Eye (tissue), 1 donor: Measurements from ENCODE around the gene EPHB2.
"Not testable (repeated sequence)": the region's sequence is repeated elsewhere in the genome, so short reads cannot be mapped to it uniquely, and the experiment has no call there.

Experiments used
- DNase-seq: peaks from one replicate; pipeline ENCODE4 v3.0.0-alpha.2; 2015

The EPHB2 gene

DNA sequence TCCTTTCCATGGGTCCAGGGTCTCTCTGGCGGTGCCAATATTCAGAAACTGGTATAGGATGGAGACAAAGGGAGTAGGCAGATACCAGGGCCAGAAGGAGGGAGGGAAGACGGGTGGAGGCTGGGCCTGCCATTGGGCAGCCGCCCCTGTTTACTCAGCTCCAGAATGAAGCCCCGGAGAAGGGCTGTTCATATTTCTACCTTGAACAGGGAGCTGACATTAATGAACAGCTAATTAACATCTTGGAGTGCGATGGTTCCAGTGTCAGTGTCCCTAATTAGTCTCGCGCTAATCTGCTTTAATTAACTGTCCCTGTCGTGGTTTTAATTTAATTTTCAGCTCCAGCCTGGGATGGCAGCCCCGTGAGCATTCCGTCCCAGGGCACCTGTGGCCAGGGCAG, 113.8 kb downstream of the EPHB2 start:
- no peak for DNase-seq

DNA sequence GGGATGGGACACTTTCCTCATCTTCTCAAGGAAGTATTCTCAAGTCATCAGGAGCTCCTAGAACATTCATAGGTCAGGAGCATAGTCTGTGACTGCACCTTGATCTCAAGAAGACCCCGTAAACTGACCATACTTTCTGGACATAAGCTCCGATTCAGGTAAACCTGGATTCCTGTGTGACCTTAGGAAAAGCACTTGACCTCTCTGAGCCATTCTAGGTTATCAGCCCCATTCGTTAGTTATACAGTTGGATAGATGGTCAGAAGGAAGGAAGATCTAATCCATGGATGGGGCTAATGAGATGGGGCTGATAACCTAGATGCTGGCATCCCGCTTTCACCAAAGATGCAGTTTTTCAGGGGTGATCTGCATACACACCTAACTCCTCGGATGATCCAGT, 114.3 kb downstream of the EPHB2 start:
- no peak for DNase-seq

DNA sequence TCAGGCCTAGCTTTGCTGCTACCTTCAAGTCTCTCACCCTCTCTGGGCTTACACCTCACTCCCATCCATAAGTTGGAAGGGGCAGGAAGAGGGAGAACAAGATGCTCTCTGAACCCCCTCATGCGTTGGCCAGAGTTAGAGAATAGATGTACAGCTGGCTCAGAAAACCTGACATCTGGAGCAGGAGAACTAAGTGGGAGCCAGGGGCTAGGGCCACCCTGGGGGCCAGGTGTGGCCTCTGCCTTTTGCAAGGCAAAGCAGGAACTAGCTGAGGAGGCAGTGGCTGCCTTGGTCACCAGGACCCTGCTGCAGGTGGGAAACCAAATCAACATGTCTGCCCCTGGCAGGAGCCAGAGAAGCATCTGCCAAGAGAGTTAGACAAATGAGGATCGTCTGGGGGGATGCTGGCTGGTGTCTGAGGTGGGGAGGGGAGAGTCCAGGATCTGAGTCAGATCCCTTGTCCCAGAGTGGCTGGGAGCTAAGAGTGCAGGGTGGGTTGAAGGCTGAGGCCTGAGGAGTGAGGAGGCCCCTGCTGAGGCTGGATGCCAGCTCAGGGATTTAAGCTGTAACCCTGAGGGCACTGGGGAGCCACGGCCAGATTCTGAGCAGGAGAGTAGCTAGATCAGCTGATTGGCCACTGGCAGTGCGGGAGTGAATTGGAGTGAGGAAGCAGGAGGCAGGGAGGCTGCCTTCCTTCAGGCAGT, 115.0 kb downstream of the EPHB2 start:
- peak; percentile 37 for DNase-seq

DNA sequence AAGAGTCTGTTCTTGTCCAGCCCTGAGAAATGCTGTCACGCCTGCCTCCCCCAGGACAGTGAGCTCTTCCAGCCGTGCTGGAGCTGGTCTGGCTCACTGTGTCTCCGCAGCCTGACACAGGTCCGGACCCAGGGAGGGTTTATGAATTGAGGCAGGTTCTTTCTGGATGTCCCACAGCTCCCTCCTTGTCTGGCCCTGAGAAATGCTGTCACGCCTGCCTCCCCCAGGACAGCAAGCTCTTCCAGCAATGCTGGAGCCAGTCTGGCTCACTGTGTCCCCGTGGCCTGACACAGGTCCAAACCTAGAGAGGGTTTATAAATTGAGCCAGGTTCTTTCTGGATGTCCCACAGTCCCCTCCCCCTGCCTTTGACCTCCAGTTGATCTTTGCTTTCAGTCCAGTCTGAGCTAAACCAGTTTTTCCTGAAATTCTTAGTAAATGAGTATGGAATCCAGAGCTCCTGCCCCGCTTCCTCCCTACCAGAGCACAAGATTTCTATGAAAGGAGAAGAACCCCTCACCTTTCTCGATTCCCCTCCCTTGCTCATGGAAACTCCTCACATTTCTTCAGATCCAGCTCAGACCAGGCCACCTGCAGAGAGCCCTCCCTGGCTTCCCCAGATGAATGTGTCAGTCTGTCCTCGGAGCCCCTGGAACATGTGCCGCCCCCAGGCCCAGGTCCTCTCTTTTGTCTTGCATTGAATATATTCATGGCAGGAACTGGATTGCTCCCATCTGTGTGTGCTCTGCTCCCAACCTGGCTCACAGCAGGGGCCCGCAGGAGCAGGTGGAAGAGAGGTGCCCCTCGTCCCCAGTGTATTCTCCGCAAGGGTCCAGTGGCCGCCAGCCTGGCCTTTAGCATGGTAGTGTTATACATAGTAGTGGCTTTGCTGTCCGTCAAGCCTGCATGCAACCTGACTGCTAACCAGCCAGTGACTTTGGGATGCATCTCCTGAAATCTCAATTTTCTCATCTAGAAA, 116.3 kb downstream of the EPHB2 start:
- DNase-seq: peak; percentile 59

DNA sequence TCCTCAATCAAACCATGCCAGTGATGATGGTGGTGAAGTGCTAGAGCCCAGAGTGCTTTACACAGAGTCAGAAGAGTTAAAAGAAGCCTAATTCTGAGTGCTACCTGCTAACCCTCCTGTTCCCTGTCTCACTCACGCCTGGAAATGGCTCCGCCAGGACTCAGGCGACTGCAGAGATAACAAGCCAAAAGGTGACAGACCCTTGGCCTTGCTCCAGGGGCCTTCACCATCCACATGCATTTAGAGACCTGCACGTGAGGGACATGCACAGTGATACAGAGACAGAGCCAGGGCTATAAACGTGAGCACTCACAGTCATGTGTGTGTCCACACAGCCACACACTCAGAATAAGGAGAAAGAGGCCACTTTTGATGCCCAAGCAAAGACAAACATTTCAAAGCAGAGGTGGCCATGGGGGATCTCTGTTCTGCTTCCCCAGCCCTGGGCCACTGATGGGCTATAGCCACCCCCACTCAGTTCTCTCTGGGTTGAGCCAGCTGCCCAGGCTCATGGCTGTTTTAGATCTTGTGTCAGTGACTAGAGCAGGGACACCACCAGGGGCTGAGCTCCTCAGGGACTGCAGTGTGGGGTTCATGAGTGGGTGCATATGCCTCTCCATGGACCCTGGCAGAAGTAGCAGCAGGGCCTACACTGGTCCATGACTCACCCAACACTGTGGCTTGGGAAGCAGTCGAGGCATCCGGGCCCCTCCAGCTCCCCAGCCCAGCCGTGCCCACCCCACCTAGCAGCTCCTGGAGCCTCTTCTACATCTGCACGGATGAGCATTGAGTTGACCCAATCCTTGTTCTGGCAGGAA, 117.2 kb downstream of the EPHB2 start:
- DNase-seq: no peak

DNA sequence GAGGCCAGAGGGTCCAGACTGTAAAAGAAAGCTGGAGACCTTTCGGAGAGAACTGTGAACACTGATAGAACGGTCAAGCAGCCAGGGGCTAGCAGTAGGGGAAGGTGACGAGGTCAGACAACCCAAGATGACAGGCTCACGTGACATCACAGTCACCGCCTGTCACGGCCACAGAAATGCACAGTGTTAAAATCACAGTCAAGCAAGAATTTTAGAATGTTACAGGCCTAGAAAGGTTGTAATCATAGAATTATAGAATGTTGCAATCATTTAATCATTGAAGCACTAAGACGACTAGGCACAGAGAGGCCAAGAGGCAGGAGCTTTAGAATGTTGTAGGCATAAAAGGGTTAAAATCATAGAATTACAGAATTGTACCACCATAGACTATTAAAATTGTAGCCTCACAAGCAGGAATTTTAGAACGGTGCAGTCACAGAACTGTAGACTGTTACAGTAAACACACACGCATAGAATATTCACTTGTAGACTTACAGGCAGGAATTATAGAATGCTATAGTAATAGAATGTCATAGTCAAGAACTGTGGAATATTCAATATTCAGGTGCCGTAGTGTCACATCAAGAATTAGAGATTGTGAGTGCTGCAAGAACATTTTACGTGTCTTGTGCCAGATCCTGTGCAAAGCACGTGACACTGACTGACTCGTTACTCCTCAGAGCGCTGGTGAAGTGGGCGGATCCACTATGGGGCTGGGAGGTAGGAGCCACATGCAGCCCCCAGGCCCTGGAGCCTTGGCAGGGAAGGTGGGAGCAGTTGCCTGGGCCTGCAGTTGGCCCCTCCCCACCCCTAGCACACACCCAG, 118.1 kb downstream of the EPHB2 start:
- DNase-seq: peak; percentile 73

DNA sequence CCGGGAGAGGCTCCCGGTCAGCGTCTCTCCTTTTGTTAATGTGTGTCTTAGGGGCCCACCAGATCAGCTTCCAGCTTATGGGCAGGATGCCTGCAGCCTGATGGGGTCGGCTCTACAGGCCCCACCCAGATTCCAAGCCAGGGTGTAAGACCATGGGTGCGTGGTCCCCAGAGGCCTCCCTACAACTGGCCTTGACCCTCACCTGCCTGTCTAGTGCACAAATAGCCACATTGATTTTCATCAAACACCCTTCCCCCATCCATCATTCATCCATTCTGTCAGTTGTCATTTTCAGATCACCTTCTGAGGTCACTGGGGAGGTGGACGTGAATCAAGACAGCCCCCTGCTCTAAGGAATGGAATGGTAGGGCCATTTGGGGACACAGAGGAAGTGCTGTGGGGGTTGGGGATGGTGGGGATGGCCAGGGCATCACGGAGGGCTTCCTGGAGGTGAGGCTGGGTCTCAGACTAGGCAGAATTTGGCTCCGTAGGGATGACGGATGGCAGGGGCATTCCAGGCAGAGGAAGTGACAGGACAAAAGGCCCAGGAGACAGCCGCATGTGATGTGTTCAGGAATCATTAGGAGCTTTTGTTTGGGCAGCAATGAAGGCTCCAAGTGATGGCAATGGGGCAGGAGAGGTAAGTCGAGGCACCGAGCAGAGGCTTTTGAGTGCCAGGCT, 118.8 kb downstream of the EPHB2 start:
- DNase-seq: no peak

DNA sequence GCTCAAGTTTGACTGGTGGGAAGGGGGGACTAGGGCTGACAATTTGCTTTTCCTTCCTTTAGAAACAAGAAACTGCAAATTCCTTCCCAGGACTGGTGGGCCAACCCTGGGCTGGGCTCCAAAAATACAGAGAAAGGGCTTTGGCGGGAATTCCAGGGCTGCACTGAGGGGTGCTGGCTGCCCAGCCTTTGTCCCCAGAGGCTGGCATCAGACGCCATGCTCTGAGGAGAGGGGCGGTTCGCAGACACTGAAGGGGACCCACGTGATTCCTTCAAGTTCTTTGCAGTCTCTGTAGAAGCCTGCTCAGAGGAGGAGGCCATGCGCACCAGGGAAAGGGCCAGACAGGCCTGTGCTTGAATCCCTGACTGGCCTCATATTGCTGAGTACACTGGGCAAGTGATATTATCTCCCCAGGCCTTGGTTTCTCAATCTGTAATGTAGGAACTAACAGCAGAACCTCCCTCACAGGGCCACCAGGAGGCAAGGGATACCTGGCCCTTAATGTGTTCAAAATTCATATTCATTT, 119.5 kb downstream of the EPHB2 start:
- peak; percentile 54 for DNase-seq

DNA sequence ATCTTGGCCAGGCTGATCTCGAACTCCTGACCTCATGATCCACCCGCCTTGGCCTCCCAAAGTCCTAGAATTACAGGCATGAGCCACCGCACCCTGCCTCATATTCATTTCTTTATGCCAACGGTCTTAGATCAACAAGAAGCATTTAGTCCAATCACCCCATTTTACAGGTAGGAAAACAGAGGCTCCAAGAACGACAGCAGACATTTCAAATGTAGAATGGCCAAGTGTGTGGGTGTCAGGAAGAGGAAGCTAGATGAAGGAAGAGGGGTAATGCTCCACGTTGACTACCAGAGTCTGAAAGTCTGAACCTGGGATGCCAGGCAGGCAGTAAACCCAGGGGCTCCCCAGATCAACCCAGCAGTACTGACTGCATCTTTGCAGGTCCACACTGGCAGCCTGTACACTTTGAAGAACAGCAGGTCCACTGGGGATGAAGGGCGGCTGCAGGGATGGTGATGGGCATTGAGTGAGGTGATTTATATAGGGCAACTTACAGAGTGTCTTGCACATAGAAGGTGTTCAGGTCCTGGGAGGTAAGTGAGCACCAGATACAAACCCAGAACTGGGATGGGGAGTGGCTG, 120.2 kb downstream of the EPHB2 start:
- no peak for DNase-seq

DNA sequence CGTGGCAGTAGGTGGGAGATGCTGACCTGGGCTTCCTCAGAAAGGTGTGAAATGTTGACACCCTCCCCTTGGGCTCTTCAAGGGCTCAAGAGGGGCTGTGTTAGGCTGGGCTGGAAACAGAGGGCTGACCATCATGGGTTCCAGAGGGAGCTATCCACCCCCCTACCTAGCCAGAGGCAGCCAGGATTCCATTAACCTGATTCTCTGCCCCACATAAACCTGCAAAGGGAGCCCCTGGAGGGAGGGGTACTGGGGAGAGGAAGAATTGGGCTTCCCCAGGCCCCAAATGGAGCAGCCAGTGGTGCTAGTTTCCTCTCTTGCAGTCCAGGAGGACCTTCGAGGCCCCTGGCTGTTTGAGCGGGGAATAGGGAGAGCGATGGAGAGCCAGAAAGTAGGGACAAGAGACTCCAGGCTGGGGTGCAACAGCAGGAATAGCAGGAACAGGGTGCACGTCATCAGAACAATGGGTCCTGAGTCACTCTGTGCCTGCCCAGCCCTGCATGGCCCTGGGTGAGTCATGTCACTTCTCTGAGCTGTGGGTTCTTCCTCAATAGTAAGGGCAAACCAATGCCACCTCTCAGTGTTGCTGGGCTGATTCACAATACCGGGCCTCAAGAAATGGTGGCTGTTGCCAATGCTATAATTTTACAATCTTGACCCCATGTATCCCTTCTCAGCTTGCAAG, 121.2 kb downstream of the EPHB2 start:
- DNase-seq: no peak

DNA sequence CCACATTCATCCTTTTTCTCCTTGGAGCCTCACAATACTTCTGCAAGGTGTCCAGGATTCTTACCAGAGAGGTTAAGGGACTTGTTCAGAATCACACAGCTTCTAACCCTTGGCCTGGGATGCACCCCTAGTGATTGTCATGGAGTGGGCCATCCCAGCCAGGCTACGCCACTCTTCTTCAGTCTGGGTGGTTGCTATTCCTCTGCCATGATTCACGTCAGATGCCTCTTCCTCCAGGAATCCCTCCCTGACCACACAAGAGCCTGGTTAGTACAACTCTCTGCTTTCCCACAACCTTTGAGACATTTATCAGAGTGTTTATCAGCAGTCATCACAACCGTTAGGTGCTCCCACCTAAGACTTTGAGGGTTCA, 121.8 kb downstream of the EPHB2 start:
- no peak for DNase-seq

DNA sequence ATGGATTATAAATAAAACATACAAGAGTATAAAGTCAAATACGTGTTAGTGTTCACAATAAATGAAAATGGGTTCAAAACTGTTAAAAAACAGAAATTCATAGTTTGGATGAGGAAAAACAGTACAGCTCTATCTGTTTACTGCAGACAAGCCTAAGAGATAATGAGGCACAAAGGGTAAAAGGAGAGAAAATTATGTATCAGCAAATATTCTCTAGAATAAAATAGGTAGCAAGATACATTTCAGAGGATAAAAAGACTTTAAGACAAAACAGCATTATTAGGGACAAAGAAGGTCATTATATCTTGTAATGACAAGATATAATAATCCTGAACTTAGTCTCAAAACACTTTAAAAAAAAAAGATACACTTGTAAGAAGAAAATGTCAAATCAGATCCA, 123.1 kb downstream of the EPHB2 start:
- no peak for DNase-seq

DNA sequence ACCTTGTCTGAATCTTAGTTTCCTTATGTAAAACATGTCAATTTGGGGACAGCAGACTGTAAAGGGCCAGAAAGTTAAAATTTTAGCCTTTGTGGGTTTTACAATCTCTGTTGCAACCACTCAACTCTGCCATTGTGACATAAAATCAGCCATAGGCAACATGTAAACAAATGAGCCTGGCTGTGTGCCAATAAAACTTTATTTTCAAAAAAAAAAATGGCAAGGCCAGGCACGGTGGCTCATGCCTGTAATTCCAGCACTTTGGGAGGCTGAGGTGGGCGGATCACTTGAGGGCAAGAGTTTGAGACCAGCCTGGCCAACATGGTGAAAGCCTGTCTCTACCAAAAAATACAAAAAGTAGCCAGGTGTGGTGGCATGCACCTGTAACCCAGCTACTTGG, 123.8 kb downstream of the EPHB2 start:
- not testable (repeated sequence) for DNase-seq

DNA sequence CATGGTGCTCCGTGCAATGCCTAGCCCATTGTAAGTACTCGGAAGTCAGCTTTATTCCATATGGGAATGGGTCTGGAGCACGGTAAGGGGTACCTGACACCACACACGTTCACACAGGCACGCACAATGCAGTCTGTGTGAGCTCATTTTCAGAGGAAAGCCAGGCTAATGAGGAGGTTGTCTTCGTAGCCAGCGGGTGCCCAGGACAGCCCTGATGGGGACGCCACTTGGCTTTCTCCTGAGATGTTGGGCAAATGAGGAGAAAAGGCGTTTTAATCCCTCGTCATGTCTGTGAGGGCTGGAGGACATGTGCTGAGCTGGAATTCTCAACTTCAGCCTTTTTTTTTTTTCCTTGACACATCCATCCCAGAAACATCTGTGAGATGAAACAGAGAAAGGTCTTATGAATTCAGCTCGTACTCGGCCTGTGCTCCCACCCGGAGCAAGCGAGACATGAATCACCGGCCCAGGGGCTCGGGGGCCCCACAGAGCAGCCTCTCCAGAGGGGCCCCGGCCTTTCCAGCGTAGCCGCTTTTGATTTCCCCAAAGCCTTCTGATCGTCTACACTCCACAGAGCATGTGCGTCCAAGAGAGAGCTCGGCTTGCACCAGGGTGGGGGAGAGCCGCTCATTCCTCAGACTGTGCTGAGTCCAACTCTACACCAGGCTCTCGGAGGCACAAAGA, 125.1 kb downstream of the EPHB2 start:
- DNase-seq: peak; percentile 70

DNA sequence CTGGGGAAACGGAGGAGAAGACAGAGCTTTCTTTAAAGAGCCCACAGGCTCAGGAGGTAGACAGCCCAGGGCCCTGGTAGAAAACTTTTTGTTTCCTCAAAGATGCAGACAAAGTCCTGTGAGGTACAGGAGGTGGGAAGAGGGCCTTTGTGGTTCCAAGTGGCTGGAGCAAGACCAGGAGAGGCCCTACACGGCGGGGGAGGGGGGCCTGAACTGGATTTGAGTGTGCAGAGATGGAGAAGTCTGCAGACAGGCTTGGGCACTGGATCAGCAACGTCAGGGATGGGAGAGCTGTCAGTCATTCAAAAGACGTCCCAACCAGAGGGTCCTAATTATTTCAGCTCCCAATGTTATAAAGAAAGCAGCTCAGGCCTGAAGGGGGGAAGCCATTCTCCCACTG, 126.2 kb downstream of the EPHB2 start:
- no peak for DNase-seq

DNA sequence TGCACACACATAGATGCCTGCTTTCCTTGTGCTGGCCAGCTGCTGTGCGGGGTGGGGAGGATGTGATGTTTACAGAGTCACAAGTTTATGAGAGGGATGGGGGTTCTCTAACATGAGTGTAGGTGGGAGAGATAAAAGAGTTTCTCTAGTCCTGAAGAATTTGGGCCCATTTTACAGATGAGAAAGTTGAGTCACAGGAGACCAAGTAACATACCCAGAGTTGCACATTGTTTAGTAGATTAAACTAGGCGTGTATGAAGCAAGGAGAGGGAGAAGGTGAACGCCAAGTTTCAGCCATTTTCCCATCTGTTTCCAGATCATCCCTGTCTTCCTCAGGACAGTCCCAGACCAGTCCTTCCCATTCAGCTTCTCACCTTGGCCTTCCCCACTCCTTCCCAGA, 126.7 kb downstream of the EPHB2 start:
- DNase-seq: no peak

DNA sequence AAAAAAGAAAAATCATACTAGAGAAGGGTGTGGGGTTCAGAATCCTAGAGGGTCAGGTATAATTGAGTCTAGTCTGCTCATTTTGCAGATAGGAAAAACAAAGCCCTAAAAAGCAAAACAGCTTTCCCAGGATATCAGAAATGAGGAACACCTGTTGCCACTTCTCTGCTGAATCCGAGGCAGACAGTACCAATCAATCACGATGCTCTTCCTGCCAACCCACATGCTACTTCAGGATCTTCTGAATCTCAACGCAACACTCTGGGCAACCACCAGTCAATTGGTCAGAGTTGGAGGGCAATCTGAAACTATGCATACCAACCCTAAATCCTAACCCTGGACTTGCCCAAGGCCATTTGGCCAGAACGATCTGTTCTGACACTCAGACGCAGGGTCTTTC, 128.3 kb downstream of the EPHB2 start:
- DNase-seq: no peak

DNA sequence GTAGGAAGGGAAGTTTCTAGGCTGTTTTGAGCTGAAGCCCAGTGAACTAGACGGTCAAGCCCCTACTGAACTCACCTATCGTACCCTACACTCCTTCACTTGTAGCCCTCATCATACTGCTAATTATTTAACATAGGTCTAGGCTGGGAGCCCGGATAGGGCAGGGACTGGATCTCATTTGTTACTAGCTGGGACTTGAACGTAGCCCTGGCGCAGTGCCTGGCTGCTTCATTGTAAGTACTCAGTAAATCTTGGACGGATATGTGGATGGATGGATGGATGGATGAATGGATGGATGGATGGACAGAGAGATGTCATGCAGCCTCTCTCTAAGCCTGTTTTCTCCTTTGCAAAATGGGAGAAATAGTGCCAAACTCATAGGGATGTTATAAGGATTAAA, 129.2 kb downstream of the EPHB2 start:
- no peak for DNase-seq

DNA sequence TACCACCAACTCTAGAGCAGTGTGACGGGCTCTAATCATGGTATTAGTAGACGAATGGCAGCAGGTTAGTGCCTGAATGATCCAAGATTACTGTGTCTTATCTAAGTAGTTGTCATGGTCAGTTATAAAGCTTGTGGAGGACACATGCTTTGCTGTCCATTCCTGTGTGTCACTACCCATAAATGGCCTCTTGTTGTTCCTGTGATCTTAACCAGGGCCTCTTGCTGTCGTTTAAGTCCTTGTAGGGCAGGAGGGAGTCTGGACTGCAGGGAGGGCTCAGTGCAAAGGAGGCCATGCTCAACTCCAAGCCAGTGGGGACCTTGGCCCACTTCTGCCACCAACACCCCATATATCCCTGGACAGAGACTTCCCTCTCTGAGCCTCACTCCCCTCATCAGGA, 130.5 kb downstream of the EPHB2 start:
- DNase-seq: no peak

DNA sequence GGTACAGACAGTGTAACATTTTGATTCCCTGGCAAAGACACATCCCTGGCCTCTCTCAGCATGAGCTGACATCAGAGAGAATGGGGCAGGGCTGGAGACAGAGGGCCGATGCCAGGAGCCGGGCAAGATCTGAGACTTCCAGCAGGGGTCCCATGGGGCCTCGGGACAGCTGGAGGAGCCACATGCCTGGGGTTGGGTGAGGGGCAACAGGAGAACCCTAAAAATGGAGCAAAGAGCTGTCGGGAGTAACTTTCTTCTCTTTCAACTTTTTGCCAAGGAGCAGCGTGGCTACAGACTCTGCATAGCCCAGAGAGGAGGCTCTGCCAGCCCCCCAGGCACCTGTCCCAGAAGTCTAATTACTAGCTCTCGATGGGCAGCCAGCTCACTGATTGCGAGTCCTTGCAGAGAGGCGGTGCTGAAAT, 131.2 kb downstream of the EPHB2 start:
- DNase-seq: no peak
